GM12891 (cell line): ENCODE measurements around the gene MGME1.

Source experiments
- POLR2A ChIP-seq: IDR thresholded peaks from 2 replicates; pipeline ENCODE4 v1.6.1; 2011; ENCODE audit warnings: low read depth, low read length, control low read depth
- POLR2AphosphoS5 ChIP-seq: IDR thresholded peaks from 2 replicates; pipeline ENCODE4 v1.6.1; 2011; ENCODE audit warnings: low read depth, low read length, control low read depth

DNA sequence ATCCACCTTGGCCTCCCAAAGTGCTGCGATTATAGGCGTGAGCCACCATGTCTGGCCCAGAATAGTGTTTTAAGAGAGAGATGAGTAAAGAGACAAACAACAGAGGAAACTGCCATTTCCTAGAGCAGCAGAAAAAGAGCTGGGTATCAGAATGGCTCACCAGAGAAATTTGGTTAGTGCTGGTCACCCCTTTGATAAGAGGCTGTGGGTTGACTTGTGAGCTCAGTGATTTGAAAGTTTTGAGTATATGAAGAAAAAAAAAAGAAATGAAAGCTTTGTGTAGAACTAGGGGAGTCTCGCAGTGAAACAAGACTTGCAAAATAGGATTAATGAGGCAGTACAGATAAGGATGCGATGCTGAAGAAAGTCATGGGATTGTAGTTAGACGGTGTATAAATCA lies 29.6 kb downstream of the MGME1 start:
- TF ChIP-seq POLR2A, result no peak
- no peak for TF ChIP-seq POLR2AphosphoS5
